Measurements from ENCODE around the gene CCDC88C.

Gene CCDC88C

DNA sequence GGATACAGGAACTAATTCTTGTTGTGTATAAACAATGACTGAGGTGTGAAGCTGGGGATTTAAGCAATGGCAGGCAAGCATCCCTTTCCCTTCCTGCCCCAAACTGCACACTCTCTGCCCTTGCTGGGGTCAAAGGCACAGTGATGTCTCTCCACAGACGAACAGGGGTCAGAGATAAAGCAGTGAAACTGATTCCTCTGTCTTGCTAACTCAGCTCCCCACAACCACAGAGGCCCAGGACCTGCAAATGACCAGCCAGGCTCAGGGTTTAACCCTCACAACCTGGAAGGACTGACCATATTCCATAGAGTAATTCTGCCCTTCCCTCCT, 67.2 kb downstream of the CCDC88C start:
- DNase-seq (ENCODE audit: low spot score) = no peak

DNA sequence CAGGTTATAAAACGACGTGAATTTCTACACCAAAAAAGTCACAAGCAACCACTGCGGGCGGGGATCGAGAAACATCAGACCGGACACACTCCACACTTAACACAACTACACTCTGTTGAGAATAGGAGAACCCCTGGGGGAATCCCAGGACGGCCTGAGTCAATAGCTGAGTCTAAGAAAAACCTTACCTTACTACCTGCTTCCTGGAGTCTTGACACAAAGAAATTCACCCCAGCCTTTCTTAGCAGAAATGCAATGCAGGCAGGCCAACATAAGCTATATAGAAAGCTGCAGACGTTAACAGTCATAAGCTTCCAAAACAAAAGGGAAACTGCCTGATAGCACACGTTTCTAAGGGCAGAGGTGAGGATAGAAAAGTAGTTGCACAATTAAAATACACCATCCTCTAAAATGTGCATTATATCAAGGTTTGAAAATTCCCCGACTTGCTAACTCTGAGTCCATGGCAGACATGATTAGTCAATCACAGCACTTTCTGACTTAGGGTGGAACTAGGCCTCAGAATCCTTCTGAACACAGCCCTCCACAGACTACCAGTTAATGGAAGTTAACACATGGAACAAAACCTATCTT, 68.0 kb downstream of the CCDC88C start:
- DNase-seq (ENCODE audit: low spot score) = no peak

DNA sequence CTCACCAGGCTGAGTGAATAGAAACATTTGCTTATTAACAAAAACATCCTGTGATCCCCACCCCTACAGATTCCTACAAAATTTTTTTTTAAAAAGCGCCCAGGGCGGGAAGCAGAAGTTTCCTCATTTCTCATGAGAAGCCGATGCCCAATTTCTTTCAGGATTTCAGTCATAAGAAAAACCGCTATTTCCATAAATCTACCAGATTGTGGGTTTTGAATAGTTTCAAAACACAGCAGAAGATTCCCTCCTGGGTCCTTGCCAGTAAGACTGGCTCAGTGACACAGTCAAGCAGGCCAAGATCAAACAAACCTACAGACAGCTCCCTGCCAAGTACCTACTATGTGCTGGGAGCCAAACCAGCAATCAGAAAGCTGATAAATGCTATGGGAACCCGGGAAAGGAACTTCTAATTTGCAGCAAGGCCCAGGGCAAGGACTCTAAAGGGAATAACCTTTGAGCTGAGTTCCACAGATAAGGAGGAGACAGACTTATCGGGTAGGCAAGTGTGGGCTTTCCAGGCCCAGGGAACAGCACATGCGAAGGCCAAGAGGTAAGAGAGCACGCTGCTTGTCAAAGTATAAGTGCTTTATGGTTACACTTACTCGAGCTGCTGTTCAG, 68.7 kb downstream of the CCDC88C start:
- DNase-seq (ENCODE audit: low spot score) = no peak

DNA sequence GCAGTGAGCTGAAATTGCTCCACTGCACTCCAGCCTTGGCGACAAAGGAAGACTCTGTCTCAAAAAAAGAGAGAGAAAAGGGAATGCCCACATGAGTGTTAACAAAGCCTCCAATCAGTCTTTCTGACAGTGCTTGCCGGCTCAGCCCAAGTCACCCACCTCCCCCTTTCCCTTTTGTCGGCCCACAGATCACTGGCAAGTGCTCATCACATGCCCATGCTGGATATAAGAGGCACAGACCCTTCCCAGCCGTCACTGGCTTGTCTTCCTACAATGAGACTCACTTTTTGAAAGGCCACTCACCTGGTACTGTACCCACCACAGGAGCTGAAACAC, 70.8 kb downstream of the CCDC88C start:
- DNase-seq (ENCODE audit: low spot score) = no peak

DNA sequence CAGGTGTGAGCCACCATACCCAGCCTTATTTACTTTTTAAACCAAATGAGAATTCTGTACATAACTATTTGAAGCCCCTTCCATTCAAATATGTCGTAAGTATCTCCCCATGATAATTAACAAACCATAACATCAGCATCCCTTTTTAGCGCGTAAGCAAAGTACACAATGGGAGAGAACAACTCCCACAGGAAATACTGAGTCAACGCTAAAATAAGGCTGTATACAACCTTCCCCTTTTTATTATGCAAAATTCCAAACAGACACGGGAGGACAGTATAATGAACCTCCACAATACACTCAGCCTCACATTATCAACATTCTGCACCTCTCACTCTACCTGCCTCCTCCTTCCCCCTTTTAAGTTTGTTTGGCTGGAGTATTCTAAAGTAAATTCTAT, 73.5 kb downstream of the CCDC88C start:
- DNase-seq (ENCODE audit: low spot score) = no peak

DNA sequence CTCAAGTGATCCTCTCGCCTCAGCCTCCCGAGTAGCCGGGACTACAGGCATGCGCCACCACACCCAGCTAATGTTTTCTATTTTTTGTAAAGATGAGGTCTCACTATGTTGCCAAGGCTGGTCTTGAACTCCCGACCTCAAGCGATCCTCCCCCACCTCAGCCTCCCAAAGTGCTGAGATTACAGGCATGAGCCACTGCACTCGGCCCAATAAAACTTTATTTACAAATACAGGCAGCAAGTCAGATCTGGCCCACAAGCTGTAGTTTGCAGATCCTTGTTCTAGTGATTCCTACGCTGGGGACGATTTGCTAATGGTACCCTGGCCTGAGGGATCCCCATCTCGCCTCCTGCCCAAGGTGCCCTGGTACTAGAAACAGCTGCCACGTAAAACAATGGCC, 74.6 kb downstream of the CCDC88C start:
- DNase-seq (ENCODE audit: low spot score) = no peak

DNA sequence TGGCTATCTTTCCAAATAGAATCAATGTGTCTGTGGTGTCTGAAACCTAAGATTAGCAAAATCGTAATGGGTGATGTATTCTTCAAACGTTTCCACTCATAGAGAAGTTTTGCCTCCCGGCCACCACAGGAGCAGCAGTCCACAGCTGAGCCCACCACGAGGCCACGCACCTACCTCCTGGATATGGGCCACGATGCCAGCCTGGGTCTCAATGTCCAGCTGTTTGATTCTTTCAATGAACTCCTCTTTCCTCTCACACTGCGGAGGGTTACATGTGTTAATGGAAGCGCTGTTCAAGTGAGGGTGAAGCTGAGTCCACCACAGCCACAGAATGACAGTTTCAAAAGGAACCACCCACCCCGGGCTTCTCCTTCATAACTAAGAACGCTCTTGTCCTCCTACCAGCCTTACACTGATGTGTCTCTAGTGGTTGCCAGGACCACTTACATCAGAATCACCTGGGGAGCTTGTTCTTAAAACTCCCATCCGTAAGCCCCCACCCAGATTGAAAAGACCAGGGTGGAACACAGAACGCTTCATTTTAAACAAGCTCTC, 75.3 kb downstream of the CCDC88C start:
- DNase-seq (ENCODE audit: low spot score) = no peak

DNA sequence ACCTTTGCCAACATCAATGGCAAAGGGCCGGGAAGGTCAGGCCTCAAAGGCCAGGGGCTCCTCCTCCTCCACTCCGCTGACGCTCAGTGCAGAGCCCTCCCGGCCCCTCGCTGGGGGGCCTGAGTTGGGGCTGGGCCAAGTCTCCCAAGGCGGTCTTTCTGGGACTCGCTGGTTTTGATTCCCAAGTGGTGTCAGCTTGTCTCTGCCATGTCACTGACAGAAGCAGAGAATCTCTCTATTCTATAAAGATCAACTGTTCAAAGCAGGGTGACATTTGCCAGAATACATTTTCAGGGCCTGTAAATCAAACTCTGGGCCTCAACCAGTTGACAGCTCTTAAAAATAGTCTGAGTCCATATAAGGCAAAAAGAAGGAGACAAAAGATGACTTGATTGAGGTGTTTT, 75.9 kb downstream of the CCDC88C start:
- no peak for DNase-seq (ENCODE audit: low spot score)

DNA sequence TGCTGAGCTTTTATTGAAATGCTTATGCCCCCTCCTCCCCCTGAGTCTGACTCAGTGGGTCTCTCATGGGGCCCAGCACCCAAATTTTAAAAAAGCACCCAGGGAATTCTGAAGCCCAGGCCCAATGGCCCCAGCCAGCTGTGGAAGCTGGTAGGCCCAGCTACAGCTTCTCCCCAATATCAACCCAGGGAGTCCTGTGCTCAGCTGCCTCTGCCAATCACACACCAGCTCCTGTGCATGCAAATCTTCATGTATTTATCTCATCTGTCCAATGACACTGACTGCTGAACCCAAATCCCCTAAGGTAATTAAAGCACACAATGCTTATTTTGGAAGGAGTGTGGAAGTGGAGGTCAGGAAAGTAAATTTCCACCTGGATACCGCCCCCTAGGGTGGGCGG, 76.3 kb downstream of the CCDC88C start:
- no peak for DNase-seq (ENCODE audit: low spot score)

DNA sequence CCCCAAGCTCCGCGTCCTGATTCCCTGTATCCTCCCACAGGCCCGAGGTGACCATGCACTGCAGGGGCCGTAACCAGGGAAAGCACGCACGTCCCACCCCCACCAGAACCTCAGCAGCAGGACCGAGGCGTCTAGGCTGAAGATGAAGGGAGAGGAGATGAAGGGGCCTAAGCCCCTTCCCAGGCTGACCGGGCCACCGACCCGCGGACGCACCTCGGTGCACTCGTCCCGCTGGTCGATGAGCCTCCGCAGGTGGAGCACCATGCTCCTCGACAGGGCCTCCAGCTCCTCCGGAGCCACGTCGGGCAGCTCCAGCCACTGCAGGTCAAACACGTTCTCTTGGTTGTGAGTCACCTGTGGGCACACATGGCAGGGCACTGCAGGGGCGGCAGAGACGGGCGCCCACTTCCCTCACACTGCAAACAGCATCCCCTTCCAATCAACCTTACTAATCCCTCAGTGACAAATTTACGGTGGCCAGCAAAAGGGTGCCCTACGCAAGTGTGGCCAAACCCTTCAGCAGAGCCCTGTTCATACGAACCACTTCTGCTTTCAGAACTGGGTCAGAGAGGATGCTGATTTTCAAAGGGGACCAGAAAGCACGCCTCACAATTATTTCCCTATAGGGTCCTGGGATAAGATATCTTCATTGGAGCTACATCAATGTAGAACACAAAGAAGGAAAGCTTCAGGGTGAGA, 77.8 kb downstream of the CCDC88C start:
- no peak for DNase-seq (ENCODE audit: low spot score)

DNA sequence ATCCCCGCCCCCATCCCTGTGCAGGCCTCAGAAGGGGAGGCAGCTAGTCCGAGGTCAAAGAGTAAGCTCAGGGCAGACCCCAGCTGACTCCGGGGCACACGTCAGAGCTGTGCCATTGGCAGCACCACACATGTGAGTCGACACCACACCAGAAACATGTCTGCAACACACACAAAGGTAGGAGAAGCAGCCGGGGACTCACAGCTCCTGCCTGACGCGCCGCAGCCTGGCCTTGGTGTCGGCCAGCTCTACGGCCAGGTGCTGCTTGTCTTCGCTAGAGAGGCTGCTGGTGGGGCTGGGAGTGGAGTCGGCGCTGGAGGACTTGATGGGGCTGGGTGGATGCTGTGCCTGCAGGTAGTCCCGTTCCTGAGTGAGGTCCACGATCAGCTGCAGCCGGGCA, 78.5 kb downstream of the CCDC88C start:
- no peak for DNase-seq (ENCODE audit: low spot score)

DNA sequence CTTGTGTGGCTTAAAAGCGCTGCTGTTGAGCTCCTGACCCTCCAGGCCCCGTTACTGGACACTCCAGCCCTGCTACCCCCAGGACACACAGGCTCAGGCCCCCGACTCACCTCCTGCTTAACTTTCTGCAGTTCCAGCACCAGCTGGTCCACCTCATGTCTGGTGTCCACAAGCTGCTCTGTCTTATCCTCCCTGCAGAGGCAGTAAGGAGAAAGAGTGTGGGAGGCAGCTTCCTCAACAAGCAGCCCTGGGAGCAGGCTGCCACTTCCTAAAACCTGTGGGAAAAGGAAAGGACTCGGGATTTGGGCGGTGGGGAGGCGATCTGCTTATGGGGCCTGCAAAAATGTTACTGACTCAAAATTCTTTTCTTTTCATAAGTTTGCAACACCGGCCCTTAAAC, 79.2 kb downstream of the CCDC88C start:
- no peak for DNase-seq (ENCODE audit: low spot score)

DNA sequence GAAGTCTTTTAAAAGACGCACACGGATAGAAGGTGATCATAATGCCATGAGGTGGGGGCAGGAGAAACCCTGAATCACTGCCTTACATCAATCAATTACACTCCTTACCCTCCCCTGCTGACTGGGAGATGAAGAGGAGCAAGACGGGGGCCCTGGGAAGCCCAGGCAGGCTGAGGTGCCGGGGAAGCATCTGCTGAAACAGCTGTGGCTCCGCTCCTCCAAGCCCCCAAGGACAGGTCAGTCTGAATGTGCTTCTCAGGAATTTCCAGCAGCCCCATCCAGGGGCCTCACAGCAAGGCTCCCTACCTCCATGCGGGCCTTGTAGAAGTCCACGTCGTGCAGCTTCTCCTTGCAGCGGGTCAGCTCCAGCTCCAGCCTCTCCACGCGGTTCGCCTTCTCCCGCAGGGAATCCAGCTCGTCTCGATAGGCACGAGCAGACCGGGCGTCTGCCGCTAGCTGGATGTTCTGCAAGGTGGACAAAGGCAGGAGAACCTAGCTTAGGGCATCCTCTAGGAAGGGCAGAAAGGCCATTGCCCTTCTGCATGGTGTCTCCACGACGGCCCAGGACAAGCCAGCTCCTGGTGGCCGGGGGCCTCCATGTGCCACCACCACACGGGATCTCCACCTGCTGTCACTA, 79.8 kb downstream of the CCDC88C start:
- DNase-seq (ENCODE audit: low spot score) = no peak

DNA sequence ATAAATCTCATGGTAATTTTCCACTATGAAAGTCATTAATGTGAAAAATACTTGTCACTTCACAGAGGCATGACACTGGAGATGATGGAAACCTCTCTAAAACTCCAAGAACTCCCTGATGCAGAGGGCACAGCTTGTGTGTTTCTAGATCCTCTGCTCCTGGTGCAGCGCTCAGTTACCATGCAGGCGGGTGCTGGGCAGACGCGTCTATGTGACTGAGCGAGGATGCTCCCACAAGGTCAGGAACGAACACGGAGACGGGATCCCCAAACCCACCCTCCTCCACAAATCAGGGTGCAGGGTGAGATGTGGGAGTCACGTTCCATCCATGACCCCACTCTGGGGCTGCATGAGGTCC, 81.5 kb downstream of the CCDC88C start:
- no peak for DNase-seq (ENCODE audit: low spot score)

DNA sequence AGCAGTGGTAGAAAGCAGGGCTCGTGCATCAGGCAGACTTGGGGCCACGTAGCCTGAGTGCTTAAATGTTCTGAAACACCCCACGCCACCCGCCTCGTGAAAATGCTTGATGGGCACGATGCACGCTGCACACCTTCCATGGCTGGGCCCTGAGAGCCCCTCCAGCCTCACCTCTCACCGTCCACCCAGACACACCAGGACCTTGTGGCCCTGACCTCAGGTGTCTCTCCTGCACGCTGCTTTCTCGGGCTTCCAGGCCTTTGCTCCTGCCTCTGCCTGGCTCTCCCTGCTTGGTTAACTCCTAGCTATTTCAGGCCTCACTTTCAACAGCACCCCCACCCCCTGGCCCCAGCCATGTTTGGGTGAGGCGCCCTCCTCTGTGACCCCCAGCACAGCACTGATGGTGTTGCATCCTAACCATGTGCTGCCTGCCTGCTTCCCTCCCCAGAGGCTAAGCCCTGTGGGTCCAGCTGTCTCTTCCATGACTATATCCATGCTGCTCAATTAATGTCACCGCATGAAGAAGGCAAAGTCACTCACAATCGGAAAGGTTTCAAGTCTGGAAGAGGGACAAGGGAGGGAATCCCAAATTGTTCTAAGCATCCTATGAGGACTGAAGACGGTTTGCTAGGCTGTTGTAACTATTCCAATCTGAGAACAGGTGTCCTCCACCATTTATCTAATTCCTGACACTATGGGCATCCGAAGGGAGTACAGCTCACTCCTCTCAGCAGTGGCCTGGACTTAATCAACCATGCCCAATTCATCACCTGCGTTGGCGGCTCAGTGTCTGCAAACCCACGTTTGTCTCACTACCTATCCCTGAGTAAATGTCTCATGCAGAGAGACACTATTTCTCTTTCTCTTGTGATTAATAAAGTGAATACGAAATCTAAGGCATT, 82.2 kb downstream of the CCDC88C start:
- DNase-seq (ENCODE audit: low spot score) = no peak

DNA sequence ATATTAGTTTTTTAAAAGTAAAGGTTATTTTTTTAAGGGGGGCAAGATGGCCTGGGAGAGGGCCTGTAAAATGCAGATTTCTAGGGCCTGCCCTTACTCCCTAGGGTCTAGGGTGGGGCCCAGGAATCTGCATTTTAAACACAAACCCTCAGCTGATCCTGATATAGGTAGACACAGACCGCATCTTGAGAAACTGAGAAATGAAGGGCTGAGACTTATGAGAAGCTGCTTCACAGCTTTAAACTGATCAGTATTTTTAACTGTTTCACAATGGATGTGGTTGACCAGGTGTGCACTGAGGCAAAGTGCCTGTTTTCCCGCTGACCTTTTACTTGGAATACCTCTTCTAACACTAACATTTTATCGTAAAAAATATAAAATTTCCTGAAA, 84.0 kb downstream of the CCDC88C start:
- DNase-seq (ENCODE audit: low spot score) = no peak

DNA sequence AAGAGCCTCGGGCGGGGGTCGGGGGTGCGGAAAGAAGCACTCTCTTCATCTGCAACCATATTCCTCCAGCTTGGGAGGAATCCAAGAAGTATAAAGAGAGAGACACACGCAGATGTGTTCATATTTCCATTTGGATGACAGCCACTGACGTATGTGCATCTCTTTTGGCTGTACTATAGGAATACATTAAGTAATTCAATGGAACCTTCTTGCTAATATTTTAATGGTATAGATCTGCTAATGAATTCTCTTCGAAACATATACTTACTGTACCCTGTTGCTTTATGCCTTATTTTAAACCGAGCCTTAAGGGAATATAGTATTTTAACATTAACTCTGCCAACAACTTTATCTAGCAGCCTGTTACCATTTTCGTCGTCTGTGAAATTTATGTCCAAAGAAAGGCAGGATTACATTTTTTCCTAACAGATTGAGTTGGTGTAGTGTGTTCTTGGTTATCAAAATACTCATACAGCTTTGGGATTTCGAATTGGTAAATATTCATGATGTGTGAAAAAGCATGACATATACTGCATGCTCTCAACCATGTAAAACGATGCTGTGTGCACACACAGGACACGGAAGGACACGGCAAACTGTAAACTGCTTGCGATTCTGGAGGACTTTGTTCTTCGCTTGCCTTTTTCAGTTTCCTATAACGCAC, 84.5 kb downstream of the CCDC88C start:
- DNase-seq (ENCODE audit: low spot score) = no peak

DNA sequence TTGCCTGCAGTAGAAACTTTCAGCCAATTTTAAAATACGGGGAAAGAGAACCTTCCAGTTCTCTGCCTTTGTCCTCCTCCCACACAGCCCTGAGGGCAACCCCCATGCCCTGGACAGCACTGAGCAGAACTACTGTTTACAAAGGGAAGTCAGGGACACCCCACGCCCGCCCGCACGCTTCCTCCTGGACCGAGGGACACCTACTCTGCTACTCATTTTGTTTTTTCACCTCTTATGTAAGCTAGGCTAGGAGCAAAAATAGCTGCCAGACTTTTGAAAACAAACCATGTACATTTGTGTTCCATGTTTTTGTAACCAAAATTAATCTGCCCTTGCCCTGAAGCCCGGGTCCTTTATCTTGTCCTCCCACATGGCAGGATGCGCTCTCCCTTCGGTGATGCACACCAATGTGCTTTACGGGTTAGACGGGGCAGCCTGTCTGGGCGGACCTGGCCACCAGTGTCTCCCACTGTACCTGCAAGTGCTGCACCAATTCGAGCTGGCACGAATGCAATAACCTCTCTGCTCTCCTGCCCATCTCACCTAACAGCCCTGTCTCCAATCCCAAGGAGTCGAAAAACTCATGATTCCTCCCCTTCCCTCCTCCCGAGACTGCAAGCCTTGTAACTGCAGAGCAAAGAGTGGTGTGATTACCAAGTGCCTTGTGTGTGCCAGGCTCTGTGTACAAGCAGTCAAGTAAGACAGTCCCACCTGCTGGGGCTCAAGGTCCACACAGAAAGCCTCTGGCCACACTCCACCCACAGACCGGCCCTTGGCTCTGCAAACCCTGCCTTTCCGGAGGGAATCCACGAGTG, 85.2 kb downstream of the CCDC88C start:
- DNase-seq (ENCODE audit: low spot score) = no peak

DNA sequence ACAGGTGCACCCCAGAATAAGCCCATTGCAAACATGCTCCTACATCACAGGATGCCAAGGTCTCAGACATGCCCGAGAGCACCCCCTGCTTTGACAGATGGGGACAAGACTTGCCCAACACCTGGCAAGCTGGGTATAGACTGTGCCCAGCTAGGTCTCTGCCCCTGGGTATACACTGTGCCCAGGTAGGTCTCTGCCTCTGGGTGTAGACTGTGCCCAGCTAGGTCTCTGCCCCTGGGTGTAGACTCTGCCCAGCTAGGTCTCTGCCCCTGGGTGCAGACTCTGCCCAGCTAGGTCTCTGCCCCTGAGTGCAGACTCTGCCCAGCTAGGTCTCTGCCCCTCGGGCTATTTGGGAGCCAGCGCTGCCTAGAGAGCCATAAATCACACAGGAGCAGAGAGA, 85.9 kb downstream of the CCDC88C start:
- DNase-seq (ENCODE audit: low spot score) = no peak

DNA sequence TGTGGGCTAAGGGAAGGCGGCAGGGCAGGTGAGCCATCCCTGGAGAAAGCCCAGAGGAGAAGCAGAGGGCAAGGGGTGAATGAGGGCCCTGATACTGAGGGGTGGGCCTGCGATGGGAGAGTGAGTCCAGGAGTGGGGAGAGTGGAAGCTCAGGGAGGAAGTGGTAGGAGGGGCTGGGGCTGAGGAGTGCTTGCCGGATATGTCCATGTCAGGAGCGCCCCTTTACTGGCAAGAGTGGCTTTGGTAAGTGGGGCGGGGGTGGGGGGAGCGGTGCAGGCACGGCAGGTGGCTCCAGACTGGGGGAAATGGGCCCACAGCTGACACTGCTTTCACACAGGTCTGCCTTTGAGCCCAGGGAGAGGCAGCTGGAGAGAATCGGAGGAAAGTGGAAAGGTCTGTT, 86.8 kb downstream of the CCDC88C start:
- DNase-seq (ENCODE audit: low spot score) = no peak

Data from NAMALWA (cell line).